Measurements from ENCODE around the gene SCN10A.

Gene SCN10A

DNA sequence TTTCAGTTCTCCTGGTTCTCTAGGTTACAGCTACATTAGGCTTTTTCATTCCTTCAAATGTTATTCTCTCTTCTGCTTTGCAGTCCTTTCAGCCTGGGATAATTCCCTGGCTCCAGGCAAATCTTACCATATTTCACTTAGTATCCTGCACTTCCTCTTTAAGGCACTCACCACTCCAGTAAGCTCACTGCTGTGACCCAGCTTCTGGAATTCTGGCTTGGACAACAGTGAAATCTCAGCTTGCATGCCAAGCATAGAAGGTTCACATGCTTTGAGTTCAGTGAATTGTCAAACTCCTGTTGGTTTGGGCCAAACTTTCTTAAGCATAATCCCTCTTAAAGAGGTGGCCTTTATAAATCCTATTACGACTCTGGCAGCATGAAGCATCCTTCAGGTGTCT is 69.4 kb downstream of the SCN10A start:
- TF ChIP-seq, protein P1, sequence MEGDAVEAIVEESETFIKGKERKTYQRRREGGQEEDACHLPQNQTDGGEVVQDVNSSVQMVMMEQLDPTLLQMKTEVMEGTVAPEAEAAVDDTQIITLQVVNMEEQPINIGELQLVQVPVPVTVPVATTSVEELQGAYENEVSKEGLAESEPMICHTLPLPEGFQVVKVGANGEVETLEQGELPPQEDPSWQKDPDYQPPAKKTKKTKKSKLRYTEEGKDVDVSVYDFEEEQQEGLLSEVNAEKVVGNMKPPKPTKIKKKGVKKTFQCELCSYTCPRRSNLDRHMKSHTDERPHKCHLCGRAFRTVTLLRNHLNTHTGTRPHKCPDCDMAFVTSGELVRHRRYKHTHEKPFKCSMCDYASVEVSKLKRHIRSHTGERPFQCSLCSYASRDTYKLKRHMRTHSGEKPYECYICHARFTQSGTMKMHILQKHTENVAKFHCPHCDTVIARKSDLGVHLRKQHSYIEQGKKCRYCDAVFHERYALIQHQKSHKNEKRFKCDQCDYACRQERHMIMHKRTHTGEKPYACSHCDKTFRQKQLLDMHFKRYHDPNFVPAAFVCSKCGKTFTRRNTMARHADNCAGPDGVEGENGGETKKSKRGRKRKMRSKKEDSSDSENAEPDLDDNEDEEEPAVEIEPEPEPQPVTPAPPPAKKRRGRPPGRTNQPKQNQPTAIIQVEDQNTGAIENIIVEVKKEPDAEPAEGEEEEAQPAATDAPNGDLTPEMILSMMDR (IDR thresholded peaks at IDR 0.05): no peak
- H3K4me2 ChIP-seq (ENCODE audit: low read length): no peak overlapping the region

DNA sequence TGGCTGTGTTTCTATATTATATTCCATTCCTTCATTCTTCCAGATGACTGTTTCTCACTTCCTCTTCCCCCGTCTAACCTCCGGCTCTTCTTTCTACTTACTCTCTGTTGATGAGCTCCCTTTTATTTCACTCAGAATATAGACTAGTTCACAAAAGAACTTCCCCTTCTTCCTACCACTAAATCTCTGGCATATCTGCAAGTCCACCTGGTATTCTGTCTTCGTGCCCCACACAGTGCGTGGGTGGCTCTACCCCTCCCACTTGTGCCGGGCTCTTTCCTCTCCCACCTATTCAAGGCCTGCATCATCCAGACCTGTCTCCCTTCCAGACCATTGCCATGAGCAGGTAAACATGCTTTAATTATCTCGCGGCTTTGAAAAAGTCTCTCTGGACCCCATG is 73.0 kb downstream of the SCN10A start:
- Histone ChIP-seq H2AFZ (no peak overlapping the region), H3K9me3 (ENCODE audit: control insufficient read depth, low read length) (no peaks in the 10 kb centered on the region), H3K4me2 (ENCODE audit: low read length) (no peak overlapping the region), H3K4me1 (no peaks in the 10 kb centered on the region), H3K79me2 (no peaks in the 10 kb centered on the region), H3K27ac (no peak overlapping the region), H3K36me3 (ENCODE audit: control insufficient read depth, insufficient read depth, low read length) (no peaks in the 10 kb centered on the region), H3K9ac (no peak overlapping the region), H3K27me3 (ENCODE audit: control insufficient read depth, insufficient read depth, low read length) (no peaks in the 10 kb centered on the region), H3K4me3 (ENCODE audit: low read depth, low read length) (no peak overlapping the region)
- TF ChIP-seq, protein P1 (IDR thresholded peaks at IDR 0.05): no peak

More for the DNA sequence above, 69.4 kb downstream of the SCN10A start:
- no peaks in the 10 kb centered on the region for H3K79me2 ChIP-seq
- no peaks in the 10 kb centered on the region for H3K4me1 ChIP-seq
- H3K27me3 ChIP-seq (ENCODE audit: control insufficient read depth, insufficient read depth, low read length): no peaks in the 10 kb centered on the region
- H3K36me3 ChIP-seq (ENCODE audit: control insufficient read depth, insufficient read depth, low read length): no peaks in the 10 kb centered on the region
- no peak overlapping the region for H3K27ac ChIP-seq
- H3K9me3 ChIP-seq (ENCODE audit: control insufficient read depth, low read length): no peaks in the 10 kb centered on the region
- no peak overlapping the region for H2AFZ ChIP-seq
- no peak overlapping the region for H3K9ac ChIP-seq
- H3K4me3 ChIP-seq (ENCODE audit: low read depth, low read length): no peak overlapping the region

DNA sequence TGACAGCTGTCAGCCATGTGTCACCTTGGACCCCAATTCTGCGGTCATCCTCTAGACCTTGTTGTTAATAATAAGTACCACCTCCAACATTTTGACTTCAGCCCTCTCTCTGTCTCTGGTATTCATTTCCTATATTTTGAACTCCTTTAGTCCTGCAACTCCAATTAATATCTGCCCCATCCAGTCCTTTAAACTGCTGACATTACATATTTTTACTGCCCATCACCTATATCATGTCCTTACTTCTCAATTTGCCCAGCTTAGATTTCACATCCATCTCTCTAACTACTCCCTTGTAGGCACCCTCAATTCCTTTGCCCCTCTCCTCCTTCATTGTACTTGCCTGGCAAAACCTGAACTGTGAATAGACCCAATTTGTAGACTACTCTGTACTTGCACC is 73.5 kb downstream of the SCN10A start:
- no peaks in the 10 kb centered on the region for H3K9me3 ChIP-seq (ENCODE audit: control insufficient read depth, low read length)
- no peaks in the 10 kb centered on the region for H3K4me1 ChIP-seq
- H3K27ac ChIP-seq: no peak overlapping the region
- TF ChIP-seq, protein P1 (IDR thresholded peaks at IDR 0.05): no peak
- H3K27me3 ChIP-seq (ENCODE audit: control insufficient read depth, insufficient read depth, low read length): no peaks in the 10 kb centered on the region
- no peaks in the 10 kb centered on the region for H3K36me3 ChIP-seq (ENCODE audit: control insufficient read depth, insufficient read depth, low read length)
- H3K4me3 ChIP-seq (ENCODE audit: low read depth, low read length): no peak overlapping the region
- H3K9ac ChIP-seq: no peak overlapping the region
- H3K4me2 ChIP-seq (ENCODE audit: low read length): no peak overlapping the region
- no peaks in the 10 kb centered on the region for H3K79me2 ChIP-seq
- H2AFZ ChIP-seq: no peak overlapping the region

DNA sequence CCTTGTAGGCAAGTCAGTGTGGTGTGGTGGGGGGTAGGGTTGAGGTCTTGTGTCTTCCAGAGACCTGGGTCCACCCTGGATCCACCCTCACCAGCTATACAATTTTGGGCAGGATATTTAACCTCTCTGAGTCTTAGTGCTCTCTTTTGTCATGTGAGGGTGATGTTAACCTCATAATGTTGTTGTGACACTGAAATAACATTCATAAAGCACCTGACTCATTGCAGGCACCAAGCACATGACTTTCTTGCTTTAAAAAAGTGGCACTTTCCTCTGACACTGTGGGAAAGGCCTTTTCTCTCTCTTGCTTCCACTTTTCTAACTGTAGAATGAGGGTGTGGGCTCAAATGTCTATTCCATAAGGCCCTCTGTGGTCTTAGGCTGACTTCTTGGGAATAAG is 75.5 kb downstream of the SCN10A start:
- Histone ChIP-seq H2AFZ (no peak overlapping the region), H3K4me3 (ENCODE audit: low read depth, low read length) (no peak overlapping the region), H3K4me1 (no peaks in the 10 kb centered on the region), H3K4me2 (ENCODE audit: low read length) (no peak overlapping the region), H3K9ac (no peak overlapping the region), H3K27me3 (ENCODE audit: control insufficient read depth, insufficient read depth, low read length) (no peaks in the 10 kb centered on the region), H3K36me3 (ENCODE audit: control insufficient read depth, insufficient read depth, low read length) (no peaks in the 10 kb centered on the region), H3K9me3 (ENCODE audit: control insufficient read depth, low read length) (no peaks in the 10 kb centered on the region), H3K27ac (no peak overlapping the region), H3K79me2 (no peaks in the 10 kb centered on the region)
- TF ChIP-seq, protein P1 (IDR thresholded peaks at IDR 0.05): no peak

DNA sequence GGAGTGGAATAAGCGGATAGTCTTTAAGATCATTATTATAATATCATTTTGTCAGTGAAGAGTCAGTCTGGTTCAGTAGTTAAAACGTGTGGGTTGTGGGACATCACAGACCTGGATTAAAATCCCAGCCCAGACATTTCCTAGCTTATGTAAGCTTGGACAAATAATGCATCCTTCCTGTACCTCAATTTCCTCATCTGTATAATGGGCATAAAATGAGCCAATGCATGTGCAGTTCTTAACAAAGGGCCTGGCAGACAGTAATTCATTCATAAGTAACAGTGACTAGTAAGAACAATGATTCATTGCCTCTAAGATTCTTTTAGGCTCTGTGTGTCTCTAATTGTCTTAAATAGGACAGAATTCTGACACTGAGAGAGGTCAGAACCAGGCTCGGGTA is 76.1 kb downstream of the SCN10A start:
- TF ChIP-seq, protein P1 (IDR thresholded peaks at IDR 0.05): no peak
- Histone ChIP-seq H3K27me3 (ENCODE audit: control insufficient read depth, insufficient read depth, low read length) (no peaks in the 10 kb centered on the region), H3K9me3 (ENCODE audit: control insufficient read depth, low read length) (no peaks in the 10 kb centered on the region), H3K4me3 (ENCODE audit: low read depth, low read length) (no peak overlapping the region), H3K36me3 (ENCODE audit: control insufficient read depth, insufficient read depth, low read length) (no peaks in the 10 kb centered on the region), H3K27ac (no peak overlapping the region), H3K9ac (no peak overlapping the region), H2AFZ (no peak overlapping the region), H3K4me1 (no peaks in the 10 kb centered on the region), H3K79me2 (no peaks in the 10 kb centered on the region), H3K4me2 (ENCODE audit: low read length) (no peak overlapping the region)
